Measurements from ENCODE around the gene C1orf87.

GRCh38 chr1:60051191-60051590 lies 22.4 kb downstream of the C1orf87 start:
- TF ChIP-seq, protein P1, sequence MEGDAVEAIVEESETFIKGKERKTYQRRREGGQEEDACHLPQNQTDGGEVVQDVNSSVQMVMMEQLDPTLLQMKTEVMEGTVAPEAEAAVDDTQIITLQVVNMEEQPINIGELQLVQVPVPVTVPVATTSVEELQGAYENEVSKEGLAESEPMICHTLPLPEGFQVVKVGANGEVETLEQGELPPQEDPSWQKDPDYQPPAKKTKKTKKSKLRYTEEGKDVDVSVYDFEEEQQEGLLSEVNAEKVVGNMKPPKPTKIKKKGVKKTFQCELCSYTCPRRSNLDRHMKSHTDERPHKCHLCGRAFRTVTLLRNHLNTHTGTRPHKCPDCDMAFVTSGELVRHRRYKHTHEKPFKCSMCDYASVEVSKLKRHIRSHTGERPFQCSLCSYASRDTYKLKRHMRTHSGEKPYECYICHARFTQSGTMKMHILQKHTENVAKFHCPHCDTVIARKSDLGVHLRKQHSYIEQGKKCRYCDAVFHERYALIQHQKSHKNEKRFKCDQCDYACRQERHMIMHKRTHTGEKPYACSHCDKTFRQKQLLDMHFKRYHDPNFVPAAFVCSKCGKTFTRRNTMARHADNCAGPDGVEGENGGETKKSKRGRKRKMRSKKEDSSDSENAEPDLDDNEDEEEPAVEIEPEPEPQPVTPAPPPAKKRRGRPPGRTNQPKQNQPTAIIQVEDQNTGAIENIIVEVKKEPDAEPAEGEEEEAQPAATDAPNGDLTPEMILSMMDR (IDR thresholded peaks at IDR 0.05; ENCODE audit: low read depth, low read length, missing input control): no peak
- TF ChIP-seq FOXA1 (IDR thresholded peaks at IDR 0.05) (no peak), REST (IDR thresholded peaks at IDR 0.05) (no peak), ATF3 (IDR thresholded peaks at IDR 0.05) (no peak), JUND (IDR thresholded peaks at IDR 0.05) (no peak), YY1 (IDR thresholded peaks at IDR 0.05) (no peak), GABPA (IDR thresholded peaks at IDR 0.05 in 1 of 2, conservative IDR thresholded peaks at IDR 0.05 in 1 of 2) (no peak), RAD21 (IDR thresholded peaks at IDR 0.05) (no peak), EGR1 (IDR thresholded peaks at IDR 0.05; ENCODE audit: low read depth in 2 of 2) (no peak), SP1 (IDR thresholded peaks at IDR 0.05) (no peak), HNF4A (conservative IDR thresholded peaks at IDR 0.05) (no peak)
